IPS DF 6.9 (cell line): Measurements from ENCODE around the gene CASP3.
"Not testable (repeated sequence)": the region's sequence is repeated elsewhere in the genome, so short reads cannot be mapped to it uniquely, and the experiment has no call there.

Experiments
- DNase-seq: peaks from one replicate; pipeline ENCODE4 v3.0.0-alpha.2; 2013; ENCODE audit warnings: low read depth, low spot score
- H3K27ac ChIP-seq: one replicate; pipeline ENCODE4 v1.5.1; 2013; ENCODE audit warnings: low read length, control low read depth
- H3K27me3 ChIP-seq: 2 replicates; pipeline ENCODE4 v1.6.1; 2013; ENCODE audit warnings: mild to moderate bottlenecking, low read length; ENCODE audit not compliant: control insufficient read depth, insufficient read depth
- H3K36me3 ChIP-seq: 2 replicates; pipeline ENCODE4 v1.6.1; 2013; ENCODE audit warnings: low read length; ENCODE audit not compliant: control insufficient read depth, insufficient read depth
- H3K4me1 ChIP-seq: 2 replicates; pipeline ENCODE4 v1.6.1; 2013; ENCODE audit warnings: low read length; ENCODE audit not compliant: control insufficient read depth, insufficient read depth
- H3K4me3 ChIP-seq: 2 replicates; pipeline ENCODE4 v1.5.1; 2013; ENCODE audit warnings: mild to moderate bottlenecking, low read length
- H3K9me3 ChIP-seq: 2 replicates; pipeline ENCODE4 v1.6.1; 2013; ENCODE audit warnings: low read length, inconsistent platforms; ENCODE audit not compliant: control insufficient read depth, insufficient read depth
- WGBS: extraction: QIAGEN DNeasy Blood & Tissue Kit; methylation state at CpG from one replicate; pipeline ENCODE4 v1.1.7; 2013; ENCODE audit warnings: mixed read lengths, missing lambda C conversion rate; ENCODE audit not compliant: insufficient read length, insufficient coverage; 5-methylcytosine and 5-hydroxymethylcytosine counted together

Gene CASP3

GRCh38 chr4:184616633-184617551 lies 32.4 kb downstream of the CASP3 start:
- DNase-seq: peak; percentile 50
- WGBS: no CpG with 5 or more reads among the region's 12 CpGs
- Histone ChIP-seq H3K4me1 (no peaks in the 10 kb centered on the region), H3K27ac (no peak overlapping the region), H3K4me3 (no peak overlapping the region), H3K36me3 (no peaks in the 10 kb centered on the region; the same call in 1 of the 2 replicates), H3K9me3 (peaks cover 3% of the 10 kb centered on the region), H3K27me3 (no peaks in the 10 kb centered on the region)

GRCh38 chr4:184616168-184616567 lies 33.1 kb downstream of the CASP3 start:
- not testable (repeated sequence) for H3K4me3 ChIP-seq, H3K27ac ChIP-seq, DNase-seq, H3K27me3 ChIP-seq, H3K9me3 ChIP-seq, H3K36me3 ChIP-seq, H3K4me1 ChIP-seq
- WGBS: no CpG with 5 or more reads among the region's 2 CpGs

GRCh38 chr4:184614509-184614908 lies 34.7 kb downstream of the CASP3 start:
- H3K36me3 ChIP-seq: no peaks in the 10 kb centered on the region; the same call in 1 of the 2 replicates
- no peak for DNase-seq
- no peaks in the 10 kb centered on the region for H3K27me3 ChIP-seq
- no CpG with 5 or more reads among the region's 3 CpGs for WGBS
- H3K27ac ChIP-seq: no peak overlapping the region
- H3K4me1 ChIP-seq: no peaks in the 10 kb centered on the region; the same call in 1 of the 2 replicates
- H3K4me3 ChIP-seq: no peak overlapping the region
- H3K9me3 ChIP-seq: peaks cover 3% of the 10 kb centered on the region

- Histone ChIP-seq H3K9me3 (peaks cover 3% of the 10 kb centered on the region), H3K27ac (no peak overlapping the region), H3K27me3 (no peaks in the 10 kb centered on the region), H3K4me1 (no peaks in the 10 kb centered on the region; the same call in 1 of the 2 replicates), H3K36me3 (no peaks in the 10 kb centered on the region; the same call in 1 of the 2 replicates), H3K4me3 (no peak overlapping the region)
- WGBS: no CpG with 5 or more reads among the region's 2 CpGs
- no peak for DNase-seq
Measured at GRCh38 chr4:184613405-184613804, 35.8 kb downstream of the CASP3 start.

GRCh38 chr4:184612074-184612473 lies 37.2 kb downstream of the CASP3 start:
- H3K4me1 ChIP-seq: no peaks in the 10 kb centered on the region; the same call in 1 of the 2 replicates
- no peak for DNase-seq
- H3K4me3 ChIP-seq: no peak overlapping the region
- H3K9me3 ChIP-seq: peaks cover 3% of the 10 kb centered on the region
- WGBS: no CpG with 5 or more reads among the region's 3 CpGs
- H3K36me3 ChIP-seq: no peaks in the 10 kb centered on the region; the same call in 1 of the 2 replicates
- H3K27ac ChIP-seq: no peak overlapping the region
- no peaks in the 10 kb centered on the region for H3K27me3 ChIP-seq

- not testable (repeated sequence) for DNase-seq, H3K27me3 ChIP-seq, H3K4me3 ChIP-seq, H3K36me3 ChIP-seq, H3K4me1 ChIP-seq, H3K27ac ChIP-seq, H3K9me3 ChIP-seq
- WGBS: no CpG with 5 or more reads among the region's 2 CpGs
Measured at GRCh38 chr4:184607429-184607828, 41.8 kb downstream of the CASP3 start.

GRCh38 chr4:184602857-184603256 lies 46.4 kb downstream of the CASP3 start:
- WGBS: no CpG with 5 or more reads among the region's 1 CpG
- DNase-seq, H3K27ac ChIP-seq: not testable (repeated sequence)

GRCh38 chr4:184600982-184601381 lies 48.3 kb downstream of the CASP3 start:
- not testable (repeated sequence) for H3K4me1 ChIP-seq, H3K36me3 ChIP-seq, H3K27me3 ChIP-seq, H3K27ac ChIP-seq, H3K4me3 ChIP-seq, H3K9me3 ChIP-seq, DNase-seq
- WGBS: no CpG with 5 or more reads among the region's 8 CpGs

More at GRCh38 chr4:184602857-184603256, 46.4 kb downstream of the CASP3 start:
- not testable (repeated sequence) for H3K27me3 ChIP-seq, H3K36me3 ChIP-seq, H3K9me3 ChIP-seq, H3K4me3 ChIP-seq, H3K4me1 ChIP-seq

- Histone ChIP-seq H3K27ac (no peak overlapping the region), H3K27me3 (no peaks in the 10 kb centered on the region), H3K4me3 (no peak overlapping the region), H3K36me3 (no peaks in the 10 kb centered on the region), H3K9me3 (no peaks in the 10 kb centered on the region), H3K4me1 (no peaks in the 10 kb centered on the region)
- DNase-seq: no peak
- WGBS: no CpG with 5 or more reads among the region's 7 CpGs
Measured at GRCh38 chr4:184599492-184600135, 49.6 kb downstream of the CASP3 start.

GRCh38 chr4:184598753-184599491 lies 50.3 kb downstream of the CASP3 start:
- Histone ChIP-seq H3K36me3 (no peaks in the 10 kb centered on the region), H3K27me3 (no peaks in the 10 kb centered on the region), H3K4me3 (no peak overlapping the region), H3K4me1 (no peaks in the 10 kb centered on the region), H3K9me3 (no peaks in the 10 kb centered on the region), H3K27ac (no peak overlapping the region)
- no peak for DNase-seq
- no CpG with 5 or more reads among the region's 12 CpGs for WGBS
